GM18511 (cell line): Measurements from ENCODE around the gene RASSF8.

Experiments
- ATAC-seq: cut with Tn5 transposase; IDR thresholded peaks from one replicate; pipeline ENCODE4 v1.9.1; 2021; ENCODE audit warnings: mild to moderate bottlenecking, moderate library complexity; ENCODE audit not compliant: unreplicated experiment

RASSF8 gene

GRCh38 chr12:26122681-26123481 lies 164.4 kb downstream of the RASSF8 start:
- peak; percentile 20 for ATAC-seq

- ATAC-seq: no peak
Observed at GRCh38 chr12:26123482-26123980, 165.0 kb downstream of the RASSF8 start.

- ATAC-seq: peak; percentile 8
Observed at GRCh38 chr12:26124446-26125399, 166.2 kb downstream of the RASSF8 start, which contains the start of gene BHLHE41. Gene BHLHE41, minus strand, starts transcription at chr12:26125037. Its CDS starts 258 bp downstream, at chr12:26124779.

- ATAC-seq: peak; percentile 43
Observed at GRCh38 chr12:26125400-26126339, 167.2 kb downstream of the RASSF8 start.

GRCh38 chr12:26126340-26127284 lies 168.1 kb downstream of the RASSF8 start:
- ATAC-seq: peak; percentile 44

- no peak for ATAC-seq
Observed at GRCh38 chr12:26127404-26127803, 168.9 kb downstream of the RASSF8 start.

- no peak for ATAC-seq
Observed at GRCh38 chr12:26128168-26128567, 169.7 kb downstream of the RASSF8 start.
